ENCODE data around the gene NID2.

- TF ChIP-seq POLR2A (IDR thresholded peaks at IDR 0.05; ENCODE audit: low read depth, low read length) (no peak), POLR2AphosphoS5 (IDR thresholded peaks at IDR 0.05; ENCODE audit: low read depth, low read length) (no peak)
Measured at GRCh38 chr14:51978681-51979085, 90.2 kb downstream of the NID2 start.

Data from GM12892 (cell line).